ENCODE measurements around the gene EPAS1.

Gene EPAS1

DNA sequence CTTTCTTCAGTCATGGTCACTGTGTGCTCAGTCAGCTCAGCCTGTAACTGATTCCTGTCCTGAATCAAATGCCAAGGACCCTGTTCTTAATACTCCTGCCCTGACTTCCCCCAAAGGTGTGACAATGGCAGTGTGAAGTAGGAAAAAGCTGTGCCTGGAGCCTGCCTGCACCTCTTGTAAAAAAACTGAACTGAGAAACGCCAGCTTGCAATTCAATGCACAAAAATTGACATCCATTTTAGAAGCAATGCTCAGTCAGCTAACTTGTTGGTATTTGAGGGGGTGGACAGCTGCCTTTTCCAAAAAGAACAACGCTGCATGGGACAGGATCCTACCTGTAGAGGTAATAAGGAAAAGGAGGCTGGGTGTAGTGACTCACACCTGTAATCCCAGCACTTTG is 115.9 kb downstream of the EPAS1 start:
- H3K27ac ChIP-seq = no peak overlapping the region

DNA sequence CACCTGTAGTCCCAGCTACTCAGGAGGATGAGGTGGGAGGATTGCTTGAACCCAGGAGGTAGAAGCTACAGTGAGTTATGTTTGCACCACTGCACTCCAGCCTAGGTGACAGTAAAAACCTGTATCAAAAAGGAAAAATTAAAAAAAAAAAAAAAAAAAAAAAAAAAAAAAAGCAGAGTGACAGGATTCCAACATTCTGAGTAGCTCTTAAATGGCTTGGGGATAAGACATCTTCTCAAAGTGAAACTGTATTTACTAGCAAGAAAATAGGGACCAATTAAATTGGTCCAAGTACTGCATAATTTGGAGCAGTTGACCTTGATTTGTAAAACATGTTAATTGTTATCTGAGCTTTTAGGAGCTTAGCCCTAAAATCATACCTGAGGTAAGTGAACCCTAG is 116.4 kb downstream of the EPAS1 start:
- TF ChIP-seq, protein P1, sequence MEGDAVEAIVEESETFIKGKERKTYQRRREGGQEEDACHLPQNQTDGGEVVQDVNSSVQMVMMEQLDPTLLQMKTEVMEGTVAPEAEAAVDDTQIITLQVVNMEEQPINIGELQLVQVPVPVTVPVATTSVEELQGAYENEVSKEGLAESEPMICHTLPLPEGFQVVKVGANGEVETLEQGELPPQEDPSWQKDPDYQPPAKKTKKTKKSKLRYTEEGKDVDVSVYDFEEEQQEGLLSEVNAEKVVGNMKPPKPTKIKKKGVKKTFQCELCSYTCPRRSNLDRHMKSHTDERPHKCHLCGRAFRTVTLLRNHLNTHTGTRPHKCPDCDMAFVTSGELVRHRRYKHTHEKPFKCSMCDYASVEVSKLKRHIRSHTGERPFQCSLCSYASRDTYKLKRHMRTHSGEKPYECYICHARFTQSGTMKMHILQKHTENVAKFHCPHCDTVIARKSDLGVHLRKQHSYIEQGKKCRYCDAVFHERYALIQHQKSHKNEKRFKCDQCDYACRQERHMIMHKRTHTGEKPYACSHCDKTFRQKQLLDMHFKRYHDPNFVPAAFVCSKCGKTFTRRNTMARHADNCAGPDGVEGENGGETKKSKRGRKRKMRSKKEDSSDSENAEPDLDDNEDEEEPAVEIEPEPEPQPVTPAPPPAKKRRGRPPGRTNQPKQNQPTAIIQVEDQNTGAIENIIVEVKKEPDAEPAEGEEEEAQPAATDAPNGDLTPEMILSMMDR (conservative IDR thresholded peaks at IDR 0.05) = no peak
- no peak for TF ChIP-seq ZFX (IDR thresholded peaks at IDR 0.05)
- H3K27ac ChIP-seq = no peak overlapping the region

More for the DNA sequence above, 115.9 kb downstream of the EPAS1 start:
- TF ChIP-seq ZFX (IDR thresholded peaks at IDR 0.05) = no peak
- TF ChIP-seq, protein P1 (conservative IDR thresholded peaks at IDR 0.05) = no peak

DNA sequence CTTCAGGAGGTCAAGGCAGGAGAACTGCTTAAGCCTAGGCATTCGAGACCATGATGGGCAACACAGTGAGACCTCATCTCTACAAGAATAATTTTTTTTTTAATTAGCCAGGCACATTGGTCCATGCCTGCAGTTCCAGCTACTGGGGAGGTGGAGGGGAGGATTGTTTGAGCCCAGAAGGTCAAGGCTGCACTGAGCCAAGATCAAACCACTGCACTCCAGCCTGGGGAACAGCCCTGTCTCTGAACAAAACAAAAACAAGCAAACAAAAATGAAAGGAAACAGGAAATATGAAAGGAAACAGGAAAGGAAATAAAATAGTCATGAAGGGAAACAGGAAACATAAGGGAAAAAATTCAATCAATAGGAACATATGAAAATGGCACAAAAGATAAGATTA is 117.5 kb downstream of the EPAS1 start:
- TF ChIP-seq, protein P1 (conservative IDR thresholded peaks at IDR 0.05) = no peak
- no peak for TF ChIP-seq ZFX (IDR thresholded peaks at IDR 0.05)
- H3K27ac ChIP-seq = no peak overlapping the region

DNA sequence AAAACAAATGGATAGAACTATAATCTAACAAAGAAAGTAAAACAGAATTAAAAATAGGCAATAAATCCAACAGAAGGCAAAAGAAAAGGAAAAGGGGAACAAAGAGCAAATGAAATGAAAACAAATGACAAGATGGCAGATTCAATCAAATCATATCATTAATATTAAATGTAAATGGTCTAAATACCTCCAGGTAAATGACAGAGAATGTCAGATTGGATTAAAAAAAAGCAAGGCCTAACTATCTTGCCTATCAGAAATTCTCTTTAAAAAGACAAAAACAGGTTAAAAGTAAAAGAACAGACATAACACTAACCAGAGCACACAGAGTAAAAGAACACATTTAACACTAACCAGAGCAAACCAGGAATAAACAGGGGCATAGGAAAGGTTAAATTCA is 119.1 kb downstream of the EPAS1 start:
- TF ChIP-seq, protein P1 (conservative IDR thresholded peaks at IDR 0.05) = no peak
- TF ChIP-seq ZFX (IDR thresholded peaks at IDR 0.05) = no peak
- no peak overlapping the region for H3K27ac ChIP-seq

DNA sequence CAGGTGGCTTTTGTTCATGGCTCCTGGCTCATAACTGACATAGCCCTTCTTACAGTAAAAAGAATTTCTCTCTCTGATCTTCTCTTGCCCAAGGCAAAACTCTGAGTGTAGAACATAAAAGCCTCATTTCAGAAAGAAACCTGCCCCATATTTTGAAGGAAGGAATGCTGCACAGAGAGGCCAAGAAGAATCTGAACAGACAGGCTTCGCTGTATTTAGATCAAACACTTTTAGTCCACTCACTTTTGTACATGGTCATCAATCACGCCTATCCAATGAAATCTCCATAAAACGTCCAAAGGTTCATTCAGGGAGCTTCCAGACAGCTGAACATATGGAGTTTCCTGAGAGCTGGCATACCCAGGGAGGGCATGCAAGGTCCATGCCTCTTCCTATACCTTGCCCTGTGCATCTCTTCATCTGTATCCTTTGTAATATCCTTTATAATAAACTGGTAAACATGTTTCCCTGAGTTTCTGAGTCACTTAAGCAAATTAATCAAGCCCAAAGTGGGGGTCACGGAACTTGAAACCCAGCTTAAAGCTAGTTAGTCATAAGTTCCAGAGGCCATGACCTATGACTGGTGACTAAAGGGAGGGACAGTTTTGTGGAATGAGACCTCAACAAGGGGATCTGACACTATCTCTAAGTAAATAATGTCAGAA is 119.7 kb downstream of the EPAS1 start:
- H3K27ac ChIP-seq = no peak overlapping the region
- no peak for TF ChIP-seq ZFX (IDR thresholded peaks at IDR 0.05)
- TF ChIP-seq, protein P1 (conservative IDR thresholded peaks at IDR 0.05) = no peak

DNA sequence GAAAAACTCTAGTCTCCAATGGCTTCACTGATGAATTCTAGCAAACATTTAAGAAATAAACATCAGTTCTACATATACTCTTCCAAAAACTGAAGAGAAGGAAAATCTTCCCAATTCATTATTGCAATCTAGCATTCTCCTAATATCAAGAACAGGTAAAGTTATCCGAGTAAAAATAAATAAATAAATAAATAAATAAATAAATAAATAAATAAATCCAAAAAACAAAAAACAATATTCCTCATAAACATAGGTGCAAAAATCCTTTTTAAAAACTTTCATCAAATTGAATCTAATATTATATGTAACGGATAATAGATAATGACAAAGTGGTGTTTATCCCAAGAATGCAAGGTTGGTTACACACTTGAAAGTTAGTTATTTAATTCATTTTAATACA is 123.7 kb downstream of the EPAS1 start:
- no peak for TF ChIP-seq ZFX (IDR thresholded peaks at IDR 0.05)
- TF ChIP-seq, protein P1 (conservative IDR thresholded peaks at IDR 0.05) = no peak
- no peak overlapping the region for H3K27ac ChIP-seq

DNA sequence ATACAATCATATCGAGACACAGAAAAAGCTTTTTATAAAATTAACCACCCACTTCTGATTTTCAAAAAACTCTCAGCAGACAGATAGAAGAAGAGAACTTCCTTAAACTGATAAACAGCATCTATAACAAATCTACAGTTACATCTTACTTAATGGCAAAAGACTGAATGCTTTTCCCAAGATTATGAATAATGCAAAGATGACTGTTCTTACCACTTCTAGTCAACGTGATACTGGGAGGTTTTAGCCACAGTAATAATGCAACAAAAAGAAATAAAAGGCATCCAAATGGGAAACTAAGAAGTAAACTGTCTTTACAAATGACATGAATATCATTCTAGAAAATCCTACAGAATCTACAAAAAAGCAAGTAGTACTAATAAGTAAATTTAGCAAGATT is 124.2 kb downstream of the EPAS1 start:
- no peak for TF ChIP-seq ZFX (IDR thresholded peaks at IDR 0.05)
- TF ChIP-seq, protein P1 (conservative IDR thresholded peaks at IDR 0.05) = no peak
- no peak overlapping the region for H3K27ac ChIP-seq
